Measurements from ENCODE around the gene CHRNG. TPM values are rescaled to one million over a fixed set of nuclear protein-coding genes. Genes with fewer than 3 reads are reported as not detected.
A peak's percentile ranks its signal among the peaks of the same experiment; 100 is the strongest.

CHRNG gene
- total RNA-seq, 4 donors from 2014 or later, result not detected

DNA sequence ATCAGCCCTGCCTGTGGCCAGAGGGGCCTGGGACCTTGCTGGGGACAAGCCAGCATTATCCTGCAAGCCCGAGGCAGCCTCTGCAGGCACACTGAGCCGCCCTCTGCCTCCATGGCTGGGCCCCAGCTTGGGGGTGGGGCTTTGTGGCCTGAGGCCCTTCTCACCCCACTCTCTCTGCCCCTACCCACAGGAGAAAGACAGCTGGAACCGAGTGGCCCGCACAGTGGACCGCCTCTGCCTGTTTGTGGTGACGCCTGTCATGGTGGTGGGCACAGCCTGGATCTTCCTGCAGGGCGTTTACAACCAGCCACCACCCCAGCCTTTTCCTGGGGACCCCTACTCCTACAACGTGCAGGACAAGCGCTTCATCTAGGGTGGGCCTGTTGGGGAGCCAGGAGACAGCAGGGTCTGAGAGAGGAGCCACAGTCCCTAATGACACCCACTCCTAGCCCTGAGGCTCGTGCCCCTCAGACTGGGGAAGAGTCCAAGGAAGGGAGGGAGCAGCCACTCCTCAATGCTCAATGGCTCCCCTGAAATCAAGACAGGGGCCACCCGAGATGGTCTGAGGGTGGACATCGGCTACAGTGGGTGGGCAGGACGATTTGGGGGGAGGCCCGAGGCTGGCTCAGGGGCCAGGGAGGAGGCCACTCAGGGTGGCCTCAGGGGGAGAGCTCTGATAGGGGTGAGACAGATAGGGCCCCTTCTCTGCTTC, 4.4 kb upstream of the CHRNG start:
- TF ChIP-seq, protein P1, sequence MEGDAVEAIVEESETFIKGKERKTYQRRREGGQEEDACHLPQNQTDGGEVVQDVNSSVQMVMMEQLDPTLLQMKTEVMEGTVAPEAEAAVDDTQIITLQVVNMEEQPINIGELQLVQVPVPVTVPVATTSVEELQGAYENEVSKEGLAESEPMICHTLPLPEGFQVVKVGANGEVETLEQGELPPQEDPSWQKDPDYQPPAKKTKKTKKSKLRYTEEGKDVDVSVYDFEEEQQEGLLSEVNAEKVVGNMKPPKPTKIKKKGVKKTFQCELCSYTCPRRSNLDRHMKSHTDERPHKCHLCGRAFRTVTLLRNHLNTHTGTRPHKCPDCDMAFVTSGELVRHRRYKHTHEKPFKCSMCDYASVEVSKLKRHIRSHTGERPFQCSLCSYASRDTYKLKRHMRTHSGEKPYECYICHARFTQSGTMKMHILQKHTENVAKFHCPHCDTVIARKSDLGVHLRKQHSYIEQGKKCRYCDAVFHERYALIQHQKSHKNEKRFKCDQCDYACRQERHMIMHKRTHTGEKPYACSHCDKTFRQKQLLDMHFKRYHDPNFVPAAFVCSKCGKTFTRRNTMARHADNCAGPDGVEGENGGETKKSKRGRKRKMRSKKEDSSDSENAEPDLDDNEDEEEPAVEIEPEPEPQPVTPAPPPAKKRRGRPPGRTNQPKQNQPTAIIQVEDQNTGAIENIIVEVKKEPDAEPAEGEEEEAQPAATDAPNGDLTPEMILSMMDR (IDR thresholded peaks at IDR 0.05), result no peak
- TF ChIP-seq POLR2A (IDR thresholded peaks at IDR 0.05), result no peak
- TF ChIP-seq POLR2AphosphoS5 (IDR thresholded peaks at IDR 0.05), result no peak
- TF ChIP-seq EP300 (IDR thresholded peaks at IDR 0.05; ENCODE audit: low read depth), result no peak
- in situ Hi-C loops (cut with MboI; ENCODE audit: low pct_ligation_motif_present in 1 of 4, low pct_unique_long_range_greater_than_20kb in 1 of 4, low sequenced_read_pairs in 3 of 4), result no loop called here
- Histone ChIP-seq H3K4me3 (no peak overlapping the region), H3K27me3 (peaks cover 34% of the 10 kb centered on the region), H3K36me3 (no peaks in the 10 kb centered on the region), H3K9me3 (no peaks in the 10 kb centered on the region), H3K4me1 (no peaks in the 10 kb centered on the region), H3K27ac (no peak overlapping the region)
- intact Hi-C loops (cut with DNase I; ENCODE audit: low total_unique reads), result no loop called here
- no peak for DNase-seq
- WGBS, 2 donors (ENCODE audit: low coverage in 1 of 2), result 86% methylated on average over 12 of the region's 14 CpGs; no CpG with 5 or more reads in 1 of the 2 donors

- in situ Hi-C loops (cut with MboI; ENCODE audit: low pct_ligation_motif_present in 1 of 4, low pct_unique_long_range_greater_than_20kb in 1 of 4, low sequenced_read_pairs in 3 of 4), result no loop called here
- peaks cover 42% of the 10 kb centered on the region for H3K27me3 ChIP-seq
- 90 to 100% methylated on average over 1 to 5 of the region's 5 CpGs for WGBS, 2 donors (ENCODE audit: low coverage in 1 of 2)
- H3K4me1 ChIP-seq, result no peaks in the 10 kb centered on the region
- intact Hi-C loops (cut with DNase I; ENCODE audit: low total_unique reads), result no loop called here
- no peak for DNase-seq
- H3K36me3 ChIP-seq, result no peaks in the 10 kb centered on the region
- H3K9me3 ChIP-seq, result no peaks in the 10 kb centered on the region
- no peak overlapping the region for H3K27ac ChIP-seq
- H3K4me3 ChIP-seq, result no peak overlapping the region
- no peak for TF ChIP-seq POLR2A (IDR thresholded peaks at IDR 0.05)
- TF ChIP-seq POLR2AphosphoS5 (IDR thresholded peaks at IDR 0.05), result no peak
- no peak for TF ChIP-seq EP300 (IDR thresholded peaks at IDR 0.05; ENCODE audit: low read depth)
- TF ChIP-seq, protein P1 (IDR thresholded peaks at IDR 0.05), result no peak
These were observed 3.5 kb upstream of the CHRNG start for GRCh38 chr2:232535761-232536530.

- no peak for DNase-seq
- intact Hi-C loops (cut with DNase I; ENCODE audit: low total_unique reads) (no loop called here), in situ Hi-C loops (cut with MboI; ENCODE audit: low pct_ligation_motif_present in 1 of 4, low pct_unique_long_range_greater_than_20kb in 1 of 4, low sequenced_read_pairs in 3 of 4) (no loop called here)
- Histone ChIP-seq H3K27me3 (peaks cover 42% of the 10 kb centered on the region), H3K4me1 (no peaks in the 10 kb centered on the region), H3K27ac (no peak overlapping the region), H3K36me3 (no peaks in the 10 kb centered on the region), H3K4me3 (no peak overlapping the region), H3K9me3 (no peaks in the 10 kb centered on the region)
- TF ChIP-seq POLR2AphosphoS5 (IDR thresholded peaks at IDR 0.05), result no peak
- TF ChIP-seq, protein P1 (IDR thresholded peaks at IDR 0.05), result peak in 4 of 5 experiments; percentile 17 to 49 (median 26)
- 58% methylated on average over 5 of the region's 5 CpGs; no CpG with 5 or more reads in 1 of the 2 donors for WGBS, 2 donors (ENCODE audit: low coverage in 1 of 2)
These were observed 2.4 kb upstream of the CHRNG start for GRCh38 chr2:232537079-232537478.

DNA sequence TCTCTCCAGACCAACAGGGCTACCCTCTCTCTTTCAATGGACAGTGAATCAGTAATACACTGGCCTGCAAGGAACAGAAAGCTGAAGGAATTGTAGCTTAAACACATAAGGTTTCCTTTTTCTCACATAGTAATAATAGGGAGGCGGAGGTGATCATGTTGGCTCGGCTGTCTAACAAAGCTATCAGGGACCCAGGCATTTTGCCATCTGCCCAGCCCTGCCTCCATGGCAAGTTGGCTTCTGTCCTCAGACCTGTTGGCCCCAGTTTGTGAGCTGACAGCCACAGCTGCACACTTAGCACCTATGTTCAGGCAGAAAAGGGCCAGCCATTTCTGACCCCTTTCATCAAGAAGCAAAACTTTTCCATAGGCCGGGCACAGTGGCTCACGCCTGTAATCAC, 2.0 kb upstream of the CHRNG start:
- H3K36me3 ChIP-seq, result no peaks in the 10 kb centered on the region
- H3K27me3 ChIP-seq, result peaks cover 42% of the 10 kb centered on the region
- H3K27ac ChIP-seq, result no peak overlapping the region
- intact Hi-C loops (cut with DNase I; ENCODE audit: low total_unique reads), result no loop called here
- WGBS, 2 donors (ENCODE audit: low coverage in 1 of 2), result 67 to 71% methylated on average over 1 to 4 of the region's 4 CpGs
- no peak overlapping the region for H3K4me3 ChIP-seq
- H3K4me1 ChIP-seq, result no peaks in the 10 kb centered on the region
- no peaks in the 10 kb centered on the region for H3K9me3 ChIP-seq
- no peak for TF ChIP-seq POLR2AphosphoS5 (IDR thresholded peaks at IDR 0.05)
- no peak for TF ChIP-seq POLR2A (IDR thresholded peaks at IDR 0.05)
- no peak for TF ChIP-seq EP300 (IDR thresholded peaks at IDR 0.05; ENCODE audit: low read depth)
- TF ChIP-seq, protein P1 (IDR thresholded peaks at IDR 0.05), result no peak
- in situ Hi-C loops (cut with MboI; ENCODE audit: low pct_ligation_motif_present in 1 of 4, low pct_unique_long_range_greater_than_20kb in 1 of 4, low sequenced_read_pairs in 3 of 4), result no loop called here
- DNase-seq, result no peak
